DOHH2 (cell line): ENCODE data around the gene TMEM61.

Experiments
- H3F3A ChIP-seq: fragments of 200-600 bp; sonication (generic), shearing (Covaris generic); 2 replicates; pipeline ENCODE4 v1.6.0; 2016; ENCODE audit warnings: antibody characterized with exemption, mild to moderate bottlenecking; ENCODE audit not compliant: control insufficient read depth, insufficient read depth
- H3K27ac ChIP-seq: fragments of 200-600 bp; sonication (generic); 2 replicates; pipeline ENCODE4 v1.5.1; 2014; ENCODE audit warnings: low read depth, mild to moderate bottlenecking, low read length, moderate library complexity
- H3K27me3 ChIP-seq: fragments of 200-600 bp; sonication (generic); 2 replicates; pipeline ENCODE4 v1.6.1; 2014; ENCODE audit warnings: mild to moderate bottlenecking, low read length, mixed read lengths; ENCODE audit not compliant: control insufficient read depth
- H3K36me3 ChIP-seq: fragments of 200-600 bp; sonication (generic); 2 replicates; pipeline ENCODE4 v1.6.1; 2014; ENCODE audit warnings: mild to moderate bottlenecking, low read length, moderate library complexity, mixed read lengths; ENCODE audit not compliant: control insufficient read depth
- H3K4me1 ChIP-seq: fragments of 200-600 bp; sonication (generic); 2 replicates; pipeline ENCODE4 v1.6.1; 2014; ENCODE audit warnings: mild to moderate bottlenecking, low read length, mixed read lengths; ENCODE audit not compliant: control insufficient read depth
- H3K4me2 ChIP-seq: fragments of 200-600 bp; sonication (generic); 2 replicates; pipeline ENCODE4 v1.6.0; 2014; ENCODE audit warnings: mild to moderate bottlenecking, low read length, moderate library complexity
- H3K4me3 ChIP-seq: fragments of 200-600 bp; sonication (generic); 2 replicates; pipeline ENCODE4 v1.5.1; 2014; ENCODE audit warnings: mild to moderate bottlenecking, low read length, mixed read lengths
- H3K79me2 ChIP-seq: fragments of 200-600 bp; sonication (generic); 2 replicates; pipeline ENCODE4 v1.6.1; 2014; ENCODE audit warnings: mild to moderate bottlenecking, low read length, mixed read lengths; ENCODE audit not compliant: control insufficient read depth
- H3K9me2 ChIP-seq: fragments of 200-600 bp; sonication (generic); replicated peaks from 2 replicates; pipeline ENCODE4 v1.6.1; 2014; ENCODE audit warnings: mild to moderate bottlenecking, low read length, mixed read lengths; ENCODE audit not compliant: control insufficient read depth
- H3K9me3 ChIP-seq: fragments of 200-600 bp; sonication (generic); 2 replicates; pipeline ENCODE4 v1.6.1; 2014; ENCODE audit warnings: antibody characterized with exemption, low read length, mixed read lengths; ENCODE audit not compliant: control insufficient read depth, insufficient read depth
- H4K20me1 ChIP-seq: fragments of 200-600 bp; sonication (generic); 2 replicates; pipeline ENCODE4 v1.6.0; 2014; ENCODE audit warnings: low read depth, mild to moderate bottlenecking, antibody characterized with exemption, low read length, moderate library complexity; ENCODE audit not compliant: control insufficient read depth, insufficient read depth
- EZH2phosphoT487 ChIP-seq: fragments of 200-600 bp; sonication (generic); IDR thresholded peaks from 2 replicates; pipeline ENCODE4 v1.6.1; 2017; ENCODE audit warnings: borderline replicate concordance, mild to moderate bottlenecking, antibody characterized with exemption, low read length, moderate library complexity, mixed read lengths

TMEM61 gene

GRCh38 chr1:55041613-55042012 lies 61.2 kb downstream of the TMEM61 start:
- Histone ChIP-seq H4K20me1 (no peaks in the 10 kb centered on the region), H3K79me2 (no peaks in the 10 kb centered on the region)

More at GRCh38 chr1:55041613-55042012, 61.2 kb downstream of the TMEM61 start:
- H3K9me2 ChIP-seq = no peaks in the 10 kb centered on the region
- H3K27me3 ChIP-seq = peaks cover 13% of the 10 kb centered on the region
- no peaks in the 10 kb centered on the region for H3K9me3 ChIP-seq
- TF ChIP-seq EZH2phosphoT487 = no peak
- no peak overlapping the region for H3K4me3 ChIP-seq
- H3K36me3 ChIP-seq = no peaks in the 10 kb centered on the region
- no peaks in the 10 kb centered on the region for H3F3A ChIP-seq
- H3K4me2 ChIP-seq = no peak overlapping the region
- H3K4me1 ChIP-seq = no peaks in the 10 kb centered on the region
- no peak overlapping the region for H3K27ac ChIP-seq
